HUDEP-2 (cell line): Measurements from ENCODE around the gene LCE1B.
A peak's percentile ranks its signal among the peaks of the same experiment; 100 is the strongest.

Experiments
- DNase-seq, 76 experiments: peaks; one replicate each; lab custom pipeline; 2025; ENCODE audit not compliant: unreplicated experiment in 76 of 76; lab: John Stamatoyannopoulos, UW

Gene LCE1B, protein sequence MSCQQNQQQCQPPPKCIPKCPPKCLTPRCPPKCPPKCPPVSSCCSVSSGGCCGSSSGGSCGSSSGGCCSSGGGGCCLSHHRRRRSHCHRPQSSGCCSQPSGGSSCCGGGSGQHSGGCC

GRCh38 chr1:152811671-152812070 lies at the start of gene LCE1B:
Gene LCE1B (plus strand): TSS chr1:152811971. CDS start chr1:152812447, 476 bp downstream.
- DNase-seq, result no peak

GRCh38 chr1:152768847-152769533 lies 42.8 kb upstream of the LCE1B start:
- no peak for DNase-seq

DNA sequence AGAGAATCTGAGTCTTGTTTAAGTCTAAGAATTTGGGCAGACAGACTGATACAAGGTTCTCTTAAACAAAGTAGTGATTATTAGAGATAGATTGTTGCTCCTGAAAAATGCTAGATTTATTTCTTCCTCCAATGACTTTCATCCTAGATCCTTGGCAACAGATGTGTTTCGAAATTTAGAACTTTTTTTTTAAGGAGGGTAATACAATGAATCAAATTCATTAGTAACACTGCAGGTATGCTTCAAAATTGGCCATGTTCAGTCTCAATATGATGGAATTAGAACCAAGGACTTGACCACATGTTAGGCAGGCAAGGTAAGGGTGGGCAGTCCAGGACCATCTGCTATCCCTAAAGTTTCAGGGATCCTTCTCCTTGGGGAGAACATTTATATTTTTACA lies 41.4 kb upstream of the LCE1B start:
- no peak for DNase-seq

- DNase-seq, result peak in 2 of 76 experiments; percentile 3 to 7
These were observed 36.9 kb upstream of the LCE1B start, which contains the start of gene LCE1F for GRCh38 chr1:152774875-152775274. Gene LCE1F (plus strand): TSS chr1:152775140. CDS start chr1:152776372, 1,232 bp downstream.

- no peak for DNase-seq
These were observed 35.4 kb upstream of the LCE1B start for GRCh38 chr1:152776361-152776760.

DNA sequence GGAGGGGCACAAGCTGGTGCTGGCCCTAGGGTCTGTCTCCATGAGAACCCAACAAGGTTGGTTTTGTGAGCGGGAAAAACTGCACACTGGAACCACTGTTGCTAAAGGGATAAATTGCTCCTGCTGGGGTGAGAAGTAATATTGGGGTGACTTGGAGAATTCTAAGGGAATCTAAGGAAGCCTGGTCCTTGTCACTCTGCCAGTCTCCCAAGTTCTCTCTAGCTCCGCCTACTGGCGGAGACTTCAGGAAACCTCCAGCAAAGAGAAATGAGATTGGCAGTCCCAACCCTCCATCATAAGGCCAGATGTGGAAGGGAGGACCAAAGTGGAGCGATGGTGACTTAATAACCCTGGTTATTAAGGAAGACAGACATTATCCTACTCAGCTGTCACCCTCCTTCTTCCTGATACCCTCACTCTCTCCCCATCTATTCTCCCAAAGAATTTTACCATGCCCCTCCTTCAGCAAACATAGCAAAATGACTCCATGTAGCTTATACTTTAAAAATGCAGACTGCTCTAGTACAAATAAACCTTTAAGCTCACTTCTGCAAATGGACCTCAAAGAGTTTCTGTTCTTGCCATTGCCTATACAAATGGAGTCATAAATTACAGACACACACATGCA lies 34.1 kb upstream of the LCE1B start:
- DNase-seq, result peak in 18 of 76 experiments; percentile 2 to 20 (median 6)

DNA sequence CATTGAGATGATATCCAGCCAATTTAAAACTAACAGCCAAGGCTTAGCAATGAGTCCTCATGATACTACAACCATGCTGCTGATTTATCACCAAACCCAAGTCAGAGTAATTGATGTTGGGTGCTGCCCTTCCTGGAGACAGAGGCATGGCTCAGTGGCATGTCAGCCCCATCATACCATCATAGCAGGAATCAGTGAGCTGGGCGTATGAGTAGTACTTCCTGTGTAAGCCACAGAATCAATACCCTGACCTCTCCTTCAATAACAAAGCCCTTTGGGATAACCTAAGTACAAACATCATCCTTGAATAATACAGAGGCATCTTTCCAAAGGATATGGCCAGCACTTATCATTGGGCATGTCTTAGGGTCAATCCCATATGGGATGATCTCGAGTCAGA lies 28.7 kb upstream of the LCE1B start:
- DNase-seq, result no peak

- DNase-seq, result no peak
These were observed 25.7 kb upstream of the LCE1B start, which contains the start of gene LCE1E for GRCh38 chr1:152786077-152786476. Gene LCE1E (plus strand): TSS chr1:152786257. CDS start chr1:152787300, 1,043 bp downstream.

DNA sequence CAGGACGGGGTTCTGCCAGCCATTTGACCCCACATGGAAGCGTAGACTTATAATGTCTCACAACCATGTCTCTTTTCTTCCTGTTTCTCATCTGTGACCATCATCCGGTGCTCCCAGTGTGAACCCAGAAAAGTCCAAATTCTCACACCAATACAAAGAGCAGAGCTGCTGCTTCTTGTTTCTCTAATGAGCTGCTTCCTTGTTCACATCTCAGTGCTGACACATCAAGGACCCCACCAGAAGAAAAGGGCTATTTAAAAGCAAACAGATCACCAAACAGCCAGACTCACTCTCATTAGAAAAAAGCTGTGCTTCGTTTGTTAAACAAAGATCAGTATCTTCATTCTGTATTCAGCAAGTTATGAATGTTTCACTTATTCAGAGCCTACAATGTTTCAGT lies 16.1 kb upstream of the LCE1B start:
- DNase-seq, result no peak

DNA sequence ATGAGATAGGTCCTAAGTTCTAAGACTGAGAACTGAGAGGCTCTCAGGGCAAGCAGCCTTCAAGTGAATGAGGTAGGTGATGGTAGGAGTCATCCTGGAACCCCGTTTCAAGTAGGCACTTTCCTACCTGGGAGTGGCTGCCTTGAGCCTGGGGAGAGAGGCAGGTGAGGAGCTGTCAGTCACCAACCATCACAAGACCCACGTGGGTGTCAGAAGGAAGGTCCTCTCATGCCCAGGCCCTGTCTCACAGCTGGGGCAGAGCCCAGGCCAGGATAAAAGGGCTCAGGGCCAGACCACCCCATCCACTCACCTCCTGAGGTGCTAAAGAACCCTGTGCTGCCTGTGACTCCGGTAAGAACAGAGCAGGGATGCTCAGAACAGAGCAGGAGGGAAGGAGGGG lies 15.3 kb upstream of the LCE1B start, which contains the start of gene LCE1D:
TSS of gene LCE1D (plus strand) at position 301 of the 400 bp plus-strand sequence. CDS start 1,074 bp downstream, outside the sequence.
- no peak for DNase-seq

- no peak for DNase-seq
These were observed 10.4 kb upstream of the LCE1B start for GRCh38 chr1:152801333-152801732.

GRCh38 chr1:152806576-152806975 lies 5.2 kb upstream of the LCE1B start, which contains the start of gene LCE1C:
Gene LCE1C (minus strand): TSS chr1:152806651. CDS start chr1:152805478, 1,173 bp downstream.
- DNase-seq, result no peak

DNA sequence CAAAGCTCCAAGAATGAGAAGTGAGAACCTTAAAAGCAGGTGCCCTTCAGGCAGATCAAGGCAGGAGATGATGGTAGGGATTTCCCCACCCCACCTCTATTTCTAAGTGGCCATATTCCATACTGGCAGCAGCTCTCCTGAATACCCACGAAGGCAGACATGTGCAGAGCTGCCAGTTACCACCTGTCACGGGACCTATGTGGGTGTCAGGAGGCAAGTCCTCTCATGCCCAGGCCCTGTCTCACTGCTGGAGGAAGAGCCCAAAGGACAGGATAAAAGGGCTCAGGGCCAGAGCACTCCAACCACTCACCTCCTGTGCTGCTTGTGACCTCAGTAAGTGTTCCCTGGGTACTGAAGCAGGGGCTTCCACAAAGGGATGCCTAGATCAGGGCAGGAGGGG lies 721 bp upstream of the LCE1B start:
- no peak for DNase-seq

GRCh38 chr1:152817309-152817708 lies 5.5 kb downstream of the LCE1B start:
- DNase-seq, result no peak

- DNase-seq, result no peak
These were observed 11.5 kb downstream of the LCE1B start for GRCh38 chr1:152823294-152823693.

DNA sequence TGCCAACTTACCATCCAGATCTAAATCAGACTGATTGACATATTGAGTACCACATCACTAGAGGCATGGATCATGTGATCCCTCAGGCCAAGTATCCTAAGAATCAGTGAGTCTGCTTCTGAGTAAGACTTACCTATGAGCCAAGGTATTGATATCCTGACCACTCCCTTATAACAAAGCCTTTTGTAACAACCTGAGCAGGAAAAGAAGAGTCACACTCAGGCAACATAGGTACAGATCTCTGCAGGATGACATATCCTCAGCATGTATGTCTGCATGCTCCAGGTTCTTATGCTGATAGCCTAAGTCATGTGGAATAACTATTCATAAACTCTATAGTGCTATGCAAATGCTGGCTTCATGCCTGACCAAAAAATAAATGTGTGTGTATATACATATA lies 13.2 kb downstream of the LCE1B start:
- no peak for DNase-seq

DNA sequence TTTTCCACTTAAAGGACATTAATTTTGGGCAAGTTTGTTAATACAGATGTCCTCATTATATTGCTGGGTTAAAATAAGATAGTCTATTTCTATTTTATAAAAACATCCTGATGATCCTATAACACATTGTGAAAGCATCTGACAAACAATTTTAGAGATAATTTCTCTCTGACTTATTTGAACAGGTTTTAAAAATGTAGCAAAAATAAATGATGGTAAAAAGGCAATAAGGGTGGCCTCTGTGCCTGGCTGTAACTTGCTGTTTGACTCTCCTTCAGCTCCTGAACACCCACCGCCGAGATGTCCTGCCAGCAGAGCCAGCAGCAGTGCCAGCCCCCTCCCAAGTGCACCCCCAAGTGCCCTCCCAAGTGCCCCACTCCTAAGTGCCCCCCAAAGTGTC lies 15.4 kb downstream of the LCE1B start, which contains the start of gene LCE1A:
TSS of gene LCE1A (plus strand) at position 301 of the 400 bp plus-strand sequence. CDS start at position 301, 0 bp downstream.
- no peak for DNase-seq

- DNase-seq, result no peak
These were observed 25.1 kb downstream of the LCE1B start for GRCh38 chr1:152836870-152837269.

- DNase-seq, result no peak
These were observed 30.8 kb downstream of the LCE1B start, which contains the start of gene LCE6A for GRCh38 chr1:152842556-152842955. Gene LCE6A (plus strand): TSS chr1:152842856. CDS start chr1:152843521, 665 bp downstream.

DNA sequence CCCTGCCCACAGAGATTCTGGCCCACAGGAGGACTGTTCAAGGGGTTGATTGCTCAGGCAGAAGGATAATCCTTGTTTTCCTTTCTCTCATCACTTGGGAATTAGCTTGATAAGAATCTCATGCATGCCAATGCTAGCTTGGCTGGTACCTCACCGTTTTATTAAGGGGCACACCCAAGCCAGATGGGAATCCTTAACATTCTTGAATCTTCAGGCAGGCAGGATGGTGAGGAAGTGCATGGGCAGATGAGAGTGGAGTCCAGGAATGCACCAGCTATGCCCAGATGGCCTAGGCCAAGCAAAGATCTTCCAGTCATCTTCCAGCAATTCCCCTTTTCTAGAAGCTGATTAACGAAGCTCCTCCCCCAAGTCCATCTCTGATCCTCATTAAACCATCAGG lies 43.9 kb downstream of the LCE1B start:
- no peak for DNase-seq

- DNase-seq, result no peak
These were observed 46.3 kb downstream of the LCE1B start for GRCh38 chr1:152858062-152858461.
